ENCODE results near the gene LRIG2.

DNA sequence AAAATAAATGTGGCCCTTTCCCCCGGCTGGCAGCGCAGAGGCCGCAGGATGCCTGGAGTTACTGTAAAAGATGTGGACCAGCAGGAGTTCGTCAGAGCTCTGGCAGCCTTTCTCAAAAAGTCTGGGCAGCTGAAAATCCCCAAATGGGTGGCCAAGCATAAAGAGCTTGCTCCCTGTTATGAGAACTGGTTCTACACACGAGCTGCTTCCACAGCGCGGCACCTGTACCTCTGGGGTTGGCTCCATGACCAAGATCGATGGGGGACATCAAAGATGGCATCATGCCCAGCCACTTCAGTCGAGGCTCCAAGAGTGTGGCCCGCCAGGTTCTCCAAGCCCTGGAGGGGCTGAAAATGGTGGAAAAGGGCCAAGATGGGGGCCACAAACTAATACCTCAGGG, 95.9 kb downstream of the LRIG2 start:
- TF ChIP-seq, protein P1, sequence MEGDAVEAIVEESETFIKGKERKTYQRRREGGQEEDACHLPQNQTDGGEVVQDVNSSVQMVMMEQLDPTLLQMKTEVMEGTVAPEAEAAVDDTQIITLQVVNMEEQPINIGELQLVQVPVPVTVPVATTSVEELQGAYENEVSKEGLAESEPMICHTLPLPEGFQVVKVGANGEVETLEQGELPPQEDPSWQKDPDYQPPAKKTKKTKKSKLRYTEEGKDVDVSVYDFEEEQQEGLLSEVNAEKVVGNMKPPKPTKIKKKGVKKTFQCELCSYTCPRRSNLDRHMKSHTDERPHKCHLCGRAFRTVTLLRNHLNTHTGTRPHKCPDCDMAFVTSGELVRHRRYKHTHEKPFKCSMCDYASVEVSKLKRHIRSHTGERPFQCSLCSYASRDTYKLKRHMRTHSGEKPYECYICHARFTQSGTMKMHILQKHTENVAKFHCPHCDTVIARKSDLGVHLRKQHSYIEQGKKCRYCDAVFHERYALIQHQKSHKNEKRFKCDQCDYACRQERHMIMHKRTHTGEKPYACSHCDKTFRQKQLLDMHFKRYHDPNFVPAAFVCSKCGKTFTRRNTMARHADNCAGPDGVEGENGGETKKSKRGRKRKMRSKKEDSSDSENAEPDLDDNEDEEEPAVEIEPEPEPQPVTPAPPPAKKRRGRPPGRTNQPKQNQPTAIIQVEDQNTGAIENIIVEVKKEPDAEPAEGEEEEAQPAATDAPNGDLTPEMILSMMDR (IDR thresholded peaks at IDR 0.05), result no peak
- no peak for TF ChIP-seq POLR2A (IDR thresholded peaks at IDR 0.05)

Data from testis (tissue), 2 donors.